NCI-H2029 (cell line): Measurements from ENCODE around the gene SPTBN2.
A peak's percentile ranks its signal among the peaks of the same experiment; 100 is the strongest.
"Not testable (repeated sequence)": the region's sequence is repeated elsewhere in the genome, so short reads cannot be mapped to it uniquely, and the experiment has no call there.

Source experiments
- DNase-seq: peaks from one replicate; lab custom pipeline; 2025; lab: John Stamatoyannopoulos, UW

Gene SPTBN2

DNA sequence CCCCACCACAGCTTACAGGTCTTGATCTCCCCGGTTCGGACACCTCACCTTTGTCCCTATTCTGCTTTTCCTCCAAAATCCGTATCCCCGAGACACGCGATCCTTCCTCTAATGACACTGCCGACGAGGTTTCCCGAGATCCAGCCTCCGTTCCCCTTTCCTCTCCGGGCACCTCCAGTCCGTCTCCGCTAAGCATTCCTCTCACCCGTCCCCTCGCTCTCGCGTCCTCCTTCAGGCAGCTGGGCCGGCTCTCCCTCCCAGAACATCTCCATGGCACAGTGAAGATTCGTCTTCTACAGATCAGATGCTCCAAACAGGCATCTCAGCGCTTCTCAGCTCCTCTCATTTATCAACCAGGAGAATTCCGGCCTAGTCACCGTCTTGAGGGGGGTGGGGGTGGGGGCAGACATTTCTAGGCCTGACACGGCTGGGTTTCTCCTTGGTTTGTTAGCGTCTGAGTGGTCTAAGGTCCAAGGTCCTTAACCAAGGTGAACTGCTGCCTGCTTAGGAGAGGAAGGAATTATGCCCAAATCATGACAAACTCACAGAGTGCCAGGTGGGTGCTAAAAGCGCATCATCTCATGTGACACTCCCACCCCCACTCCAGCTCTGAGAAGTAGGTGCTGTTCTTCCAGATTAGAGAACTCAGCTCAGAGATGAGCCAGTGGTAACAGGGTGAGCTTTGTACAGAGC is at the start of gene SPTBN2:
Gene SPTBN2 (minus strand): TSS at position 524 of the 693 bp plus-strand sequence. CDS start 7,976 bp downstream, outside the sequence.
- DNase-seq: no peak

DNA sequence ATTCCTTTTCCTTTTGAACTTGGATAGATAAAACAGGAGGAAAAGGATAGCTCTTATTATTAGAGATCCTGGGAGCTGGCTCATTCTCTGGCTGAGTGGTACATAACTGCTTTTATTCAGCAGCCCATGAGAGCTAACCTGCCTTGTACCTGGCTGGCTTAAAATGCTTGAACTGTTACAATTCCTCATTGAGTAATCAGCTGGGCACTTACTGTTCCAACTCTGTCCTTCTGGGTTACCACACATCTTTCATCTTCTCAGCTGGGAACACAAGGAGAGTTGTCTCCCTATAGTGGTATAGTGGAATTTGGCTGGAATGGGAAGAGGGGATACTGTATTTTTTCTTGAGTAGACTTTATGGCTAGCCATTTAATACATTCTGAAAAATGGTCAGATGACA is 39.8 kb upstream of the SPTBN2 start:
- DNase-seq: no peak

DNA sequence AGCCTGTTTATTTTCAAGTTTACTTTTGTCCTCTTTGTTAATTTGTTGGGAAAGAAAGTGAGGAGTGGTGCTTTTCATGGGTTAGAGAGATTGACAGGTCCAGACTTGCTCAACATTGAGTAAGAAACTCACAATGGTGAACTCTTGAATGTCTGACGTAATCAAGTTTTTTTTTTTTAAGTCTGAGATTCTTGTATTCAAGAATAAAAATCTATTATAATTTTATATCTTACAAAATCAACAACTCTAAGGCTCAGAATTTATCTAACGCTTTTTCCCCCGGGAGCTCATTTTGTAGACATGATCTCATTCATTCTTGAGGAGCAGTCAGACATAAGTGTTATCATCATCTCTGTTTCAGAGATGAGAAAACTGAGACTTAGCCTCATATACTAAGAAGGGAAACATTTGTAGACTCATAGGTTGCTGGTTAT is 39.1 kb upstream of the SPTBN2 start:
- DNase-seq: no peak

DNA sequence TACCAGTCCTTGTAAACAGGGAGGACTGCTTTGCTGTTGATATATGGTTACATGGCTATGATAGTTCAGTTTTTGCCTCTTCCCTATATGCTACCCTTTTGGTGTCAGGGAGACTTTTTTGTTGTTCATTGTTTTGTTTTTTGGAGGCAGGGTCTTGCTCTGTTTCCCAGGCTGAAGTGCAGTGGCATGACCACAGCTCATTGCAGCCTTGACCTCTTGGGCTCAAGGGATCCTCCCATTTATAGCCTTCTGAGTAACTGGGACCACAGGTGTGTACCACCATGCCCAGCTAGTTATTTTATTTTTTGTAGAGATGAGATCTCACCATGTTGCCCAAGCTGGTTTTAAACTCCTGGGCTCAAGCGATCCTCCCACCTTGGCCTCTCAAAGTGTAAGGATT is 38.6 kb upstream of the SPTBN2 start:
- DNase-seq: no peak

DNA sequence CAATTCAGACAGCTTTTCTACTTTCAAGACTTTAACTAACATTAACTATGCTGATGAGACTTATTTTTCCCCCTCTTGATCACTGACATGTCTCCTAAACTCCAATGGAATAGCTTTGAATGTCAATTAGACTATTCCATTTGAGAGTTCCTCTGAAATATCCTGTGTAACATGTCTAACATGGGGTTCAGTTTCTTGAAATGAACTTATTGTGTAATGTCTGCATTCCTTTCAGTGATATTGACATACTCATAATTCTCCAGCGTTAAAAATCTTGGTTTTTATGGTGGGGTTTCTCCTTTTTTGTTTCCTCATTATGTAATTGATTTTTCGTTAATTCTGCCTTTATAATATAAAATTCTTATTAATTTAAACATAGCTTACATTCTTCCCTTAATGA is 37.7 kb upstream of the SPTBN2 start:
- no peak for DNase-seq

DNA sequence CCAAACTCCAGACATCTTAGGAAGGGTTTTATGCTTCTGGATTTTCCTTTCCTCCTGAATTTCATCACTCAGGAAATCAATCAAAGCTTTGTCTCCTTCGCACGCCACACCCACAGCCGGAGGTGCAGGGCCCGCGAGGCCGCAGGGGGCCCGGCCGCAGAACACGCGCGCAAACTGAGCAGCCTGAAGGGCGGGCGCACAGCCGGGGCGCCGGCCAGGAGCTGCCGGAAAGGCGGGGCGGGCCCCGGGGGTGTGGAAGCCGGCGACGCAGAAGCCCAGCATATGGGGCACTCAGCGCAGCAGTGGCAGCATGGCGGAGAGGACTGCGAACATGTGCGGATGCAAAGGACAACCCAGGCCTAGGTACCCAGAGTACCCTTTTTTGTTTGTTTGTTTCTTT is 33.1 kb upstream of the SPTBN2 start:
- no peak for DNase-seq

DNA sequence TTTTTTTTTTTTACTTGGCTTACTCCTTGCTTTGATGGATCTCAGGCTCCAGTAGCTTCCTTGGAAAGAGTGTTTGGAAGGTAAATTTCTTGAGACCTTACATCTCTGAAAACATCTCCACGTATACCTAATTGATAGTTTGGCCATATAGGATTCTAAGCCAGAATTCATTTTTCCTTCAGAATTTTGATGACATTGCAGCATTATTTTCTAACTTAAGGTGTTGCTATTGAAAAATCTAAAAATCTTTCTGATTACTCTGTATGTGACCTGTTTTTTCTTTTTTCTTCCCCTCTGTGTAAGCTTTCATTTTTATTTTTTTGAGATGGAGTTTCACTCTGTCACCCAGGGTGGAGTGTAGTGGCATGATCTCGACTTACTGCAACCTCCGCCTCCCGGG is 23.1 kb upstream of the SPTBN2 start:
- no peak for DNase-seq

DNA sequence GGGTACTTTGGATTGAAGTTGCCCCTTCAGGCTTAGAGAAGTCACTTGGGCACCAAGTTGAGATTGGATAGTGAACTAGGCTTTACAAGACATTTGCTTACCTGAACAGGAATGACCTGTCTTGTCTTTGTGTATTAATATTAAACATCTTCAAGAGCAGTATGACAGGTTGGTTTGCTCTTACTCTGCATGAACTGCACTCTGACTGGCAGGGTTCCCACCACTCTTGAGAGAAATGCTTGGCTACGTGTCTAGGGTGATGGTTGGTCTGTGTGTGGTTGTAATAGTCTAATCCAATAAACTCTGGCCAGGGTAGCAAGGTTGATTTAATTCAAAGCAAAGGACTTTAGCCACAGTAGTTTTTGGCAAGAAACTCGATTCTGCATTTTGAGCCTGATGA is 20.1 kb upstream of the SPTBN2 start:
- DNase-seq: peak; percentile 89

DNA sequence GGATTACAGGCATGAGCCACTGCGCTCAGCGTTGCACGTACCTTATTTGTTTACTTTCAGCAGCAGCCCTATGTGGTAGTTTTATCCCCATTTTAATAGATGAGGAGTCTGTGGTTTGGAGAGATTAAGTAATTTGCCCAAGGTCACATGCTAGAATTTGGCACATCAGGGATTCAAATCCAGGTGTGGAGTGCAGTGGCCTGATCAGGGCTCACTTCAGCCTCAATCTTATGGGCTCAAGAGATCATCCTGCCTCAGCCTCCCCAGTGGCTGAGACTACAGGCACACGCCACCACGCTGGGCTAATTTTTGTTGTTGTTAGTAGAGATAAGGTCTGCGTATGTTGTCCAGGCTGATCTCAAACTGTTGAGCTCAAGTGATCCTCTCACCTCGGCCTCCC is 18.5 kb upstream of the SPTBN2 start:
- DNase-seq: no peak

DNA sequence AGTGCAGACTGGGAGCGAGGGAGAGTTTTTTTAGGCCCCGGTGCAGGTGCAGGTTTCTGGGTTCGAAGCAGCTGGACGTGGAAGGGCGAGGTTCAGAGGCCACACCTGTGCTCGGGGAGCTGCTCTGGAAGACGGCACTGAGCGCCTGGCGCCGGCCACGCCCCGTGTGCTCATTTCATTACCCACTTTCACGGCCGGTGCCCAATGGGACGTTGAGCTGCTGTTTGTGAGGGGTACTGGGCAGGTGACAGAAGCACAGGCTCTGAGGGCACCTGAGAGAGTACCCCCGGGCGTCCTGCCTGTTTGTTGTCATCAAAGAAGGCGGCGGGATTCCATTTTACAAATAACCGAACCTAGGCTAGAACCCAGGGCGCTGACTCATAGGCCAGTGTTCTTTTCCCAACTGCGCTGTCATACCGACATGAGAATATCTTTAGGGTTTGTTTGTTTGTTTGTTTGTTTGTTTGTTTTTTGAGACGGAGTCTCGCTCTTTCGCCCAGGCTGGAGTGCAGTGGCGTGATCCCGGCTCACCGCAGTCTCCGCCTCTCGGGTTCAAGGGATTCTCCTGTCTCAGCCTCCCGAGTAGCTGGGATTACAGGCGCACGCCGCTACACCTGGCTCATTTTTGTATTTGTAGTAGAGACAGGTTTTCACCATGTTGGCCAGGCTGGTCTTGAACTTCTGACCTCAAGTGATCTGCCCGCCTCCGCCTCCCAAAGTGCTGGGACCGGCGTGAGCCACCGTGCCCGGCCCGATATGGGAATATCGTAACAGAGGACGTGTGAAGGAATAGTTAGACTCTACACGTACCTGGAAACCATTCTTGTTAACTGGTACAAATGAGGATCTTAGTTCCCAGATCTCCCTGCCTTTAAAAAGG is 16.6 kb upstream of the SPTBN2 start:
- DNase-seq: peak; percentile 31

DNA sequence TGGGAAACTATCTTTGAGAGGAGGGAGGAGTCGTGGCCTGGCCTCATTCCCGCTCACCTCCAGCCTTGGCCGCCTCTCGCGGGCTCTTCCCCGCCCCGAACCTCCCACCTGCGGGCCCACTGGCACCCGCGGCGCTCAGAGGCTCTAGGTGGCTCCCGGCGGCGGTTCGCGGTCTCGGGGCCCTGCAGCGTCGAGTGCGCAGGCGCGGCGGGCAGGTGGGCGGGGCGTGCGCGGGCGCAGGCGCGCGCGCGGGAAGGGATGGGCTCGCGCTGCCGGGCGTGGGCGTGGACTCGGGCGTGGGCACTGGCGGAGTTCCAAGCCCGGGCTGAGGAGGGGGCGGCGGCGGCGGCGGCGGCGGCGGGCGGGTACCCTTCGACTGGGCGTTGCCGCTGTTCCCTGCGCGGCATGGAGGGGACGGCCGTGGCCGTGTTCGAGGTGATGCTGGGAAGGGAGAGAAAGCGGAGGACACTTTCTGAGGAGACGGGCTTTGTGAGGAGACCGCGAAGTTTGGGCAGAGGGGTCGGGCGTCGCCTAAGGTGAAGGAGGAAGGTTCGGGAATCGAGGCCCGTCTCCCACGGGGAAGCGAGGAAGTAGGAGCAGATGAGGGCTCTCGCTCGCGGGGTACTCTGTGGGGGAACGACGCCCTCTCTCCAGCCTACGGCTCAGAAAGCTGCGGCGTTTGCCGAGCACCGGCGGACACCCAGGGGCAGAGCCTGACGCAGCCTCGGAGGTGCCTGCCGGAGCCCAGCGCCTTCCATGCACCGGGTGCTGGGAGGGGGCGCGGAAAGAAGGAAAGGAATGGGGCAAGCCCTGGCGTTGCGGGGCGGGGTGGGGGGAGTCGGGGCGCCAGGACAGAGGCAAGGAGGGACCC is 15.7 kb upstream of the SPTBN2 start:
- peak; percentile 81 for DNase-seq

DNA sequence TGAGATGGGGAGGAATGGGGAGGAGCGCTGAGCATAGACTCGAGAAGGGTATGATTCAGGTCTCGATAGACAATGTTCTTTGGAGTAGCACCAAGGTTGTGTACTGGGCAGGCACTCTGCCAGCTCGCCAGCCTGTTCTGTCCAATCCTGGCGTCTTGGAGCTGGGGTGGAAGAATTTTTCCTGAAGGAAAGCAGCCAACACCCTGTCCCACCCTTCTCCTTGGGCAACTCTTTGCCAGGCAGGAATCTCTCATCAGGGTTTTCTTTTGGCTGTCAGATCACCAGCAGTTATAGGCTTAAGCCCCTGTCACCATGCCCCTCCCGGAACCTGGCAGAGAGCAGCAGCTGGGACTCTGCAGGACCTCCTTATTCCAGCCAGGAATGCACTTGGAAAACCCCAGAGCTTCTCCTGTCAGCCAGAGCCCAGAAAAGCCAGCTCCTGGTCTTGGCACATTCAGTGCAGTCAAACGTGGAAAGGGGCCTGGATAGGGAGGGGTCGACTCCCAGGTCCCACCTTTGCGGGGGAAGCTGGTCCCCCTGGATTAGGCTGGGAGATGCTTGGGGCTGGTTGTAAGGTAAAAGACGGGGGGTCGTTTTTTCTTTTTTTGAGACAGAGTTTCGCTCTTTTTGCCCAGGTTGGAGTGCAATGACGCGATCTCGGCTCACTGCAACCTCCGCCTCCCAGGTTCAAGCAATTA is 14.4 kb upstream of the SPTBN2 start:
- DNase-seq: no peak

DNA sequence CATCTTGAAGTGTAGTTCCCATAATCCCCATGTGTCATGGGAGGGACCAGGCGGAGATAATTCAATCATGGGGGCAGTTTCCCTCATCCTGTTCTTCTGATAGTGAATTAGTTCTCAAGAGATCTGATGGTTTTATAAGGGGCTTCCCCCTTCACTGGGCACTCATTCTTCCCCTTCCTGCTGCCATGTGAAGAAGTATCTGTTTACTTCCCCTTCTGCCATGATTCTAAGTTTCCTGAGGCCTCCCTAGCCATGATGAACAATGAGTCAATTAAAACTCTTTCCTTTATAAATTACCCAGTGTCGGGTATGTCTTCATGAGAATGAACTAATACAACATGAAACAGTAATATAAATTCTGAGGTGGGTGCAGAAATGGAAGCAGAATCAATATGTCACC is 12.1 kb upstream of the SPTBN2 start:
- no peak for DNase-seq

DNA sequence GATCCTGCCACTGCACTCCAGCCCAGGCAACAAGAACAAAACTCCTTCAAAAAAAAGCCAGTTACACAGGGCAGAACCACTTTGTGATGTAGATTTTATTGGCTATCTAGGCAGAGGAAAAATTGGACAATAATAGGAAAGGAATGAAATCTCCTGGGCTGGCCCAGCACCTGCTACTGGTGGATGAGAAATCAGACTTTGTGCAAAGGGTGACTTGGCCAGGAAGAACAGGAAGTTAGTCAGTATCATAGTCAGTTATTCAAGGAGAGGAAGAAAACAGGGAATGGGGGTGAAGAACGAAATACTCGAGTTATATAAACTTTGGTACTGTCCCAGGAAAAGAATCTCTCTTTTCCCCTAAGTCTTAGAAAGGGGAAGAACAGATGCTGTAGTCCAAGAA is 11.0 kb upstream of the SPTBN2 start:
- DNase-seq: no peak

DNA sequence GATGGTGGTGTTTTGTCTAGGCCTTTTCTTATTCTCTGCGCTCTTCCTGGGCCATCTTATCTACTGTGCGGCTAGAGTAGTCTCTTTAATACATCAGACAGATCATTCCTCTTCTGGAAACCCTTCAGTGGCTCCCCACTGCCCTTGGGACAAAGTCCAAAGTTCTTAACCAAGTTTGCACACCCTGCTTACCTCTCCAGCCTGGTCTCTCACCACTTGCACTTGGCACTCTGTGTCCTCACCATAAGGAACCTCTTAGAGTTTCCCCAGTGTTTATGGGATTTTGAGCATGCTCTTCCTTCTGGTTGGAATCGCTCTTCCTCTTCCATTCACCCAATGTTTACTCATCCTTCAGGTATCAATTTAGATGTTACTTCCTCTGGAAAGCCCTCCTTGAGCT is 5.2 kb upstream of the SPTBN2 start:
- DNase-seq: no peak

DNA sequence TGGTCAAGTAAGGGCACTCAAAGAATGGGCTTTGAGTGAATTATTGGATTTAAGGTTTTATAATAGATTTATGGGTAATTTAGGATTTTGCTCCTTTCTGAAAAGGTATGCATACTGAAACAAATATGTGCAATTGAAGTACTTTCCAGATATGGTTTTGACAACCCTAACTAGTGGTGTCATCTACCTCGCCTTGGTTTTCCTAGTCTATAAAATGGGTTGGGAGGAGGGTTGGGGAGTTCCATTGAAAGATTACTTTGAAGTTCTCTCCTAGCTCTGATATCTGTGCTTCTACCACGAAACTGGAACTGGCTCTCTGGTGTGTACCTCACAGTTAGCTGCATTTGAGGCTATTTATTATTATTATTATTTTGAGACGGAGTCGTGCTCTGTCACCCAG is 431 bp upstream of the SPTBN2 start:
- DNase-seq: no peak

DNA sequence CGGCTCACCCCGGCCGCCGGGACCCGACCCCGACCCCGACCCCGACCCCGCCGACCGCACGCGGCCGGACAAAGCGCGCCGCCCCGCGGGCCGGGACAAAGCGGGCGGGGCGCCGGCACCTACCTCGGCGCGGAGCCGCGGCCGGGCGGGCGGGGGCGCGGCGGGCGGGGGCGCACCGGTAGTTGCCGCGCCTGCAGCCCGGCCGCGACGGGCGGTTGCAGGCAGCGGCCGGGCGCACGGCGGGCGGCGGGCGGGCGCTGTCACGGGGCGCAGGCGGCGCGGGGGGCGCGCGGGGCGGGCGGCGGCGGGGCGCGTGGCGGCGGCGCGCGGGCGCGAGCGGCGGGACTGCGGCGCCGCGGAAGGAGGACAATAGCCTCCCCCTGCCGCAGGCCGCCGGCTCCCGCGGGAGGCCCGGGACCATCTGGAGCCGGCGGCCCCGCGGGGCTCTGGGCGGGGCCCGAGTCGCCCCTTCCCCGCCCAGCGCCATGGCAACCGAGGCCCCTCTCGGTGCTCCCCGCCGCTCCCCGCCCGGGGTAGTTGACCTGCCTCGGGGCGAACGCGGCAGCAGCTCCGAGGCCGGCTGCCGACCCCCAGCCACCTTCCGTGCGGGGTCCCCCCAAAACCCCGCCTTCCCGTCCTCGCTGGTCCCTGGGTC is 851 bp downstream of the SPTBN2 start:
- no peak for DNase-seq

DNA sequence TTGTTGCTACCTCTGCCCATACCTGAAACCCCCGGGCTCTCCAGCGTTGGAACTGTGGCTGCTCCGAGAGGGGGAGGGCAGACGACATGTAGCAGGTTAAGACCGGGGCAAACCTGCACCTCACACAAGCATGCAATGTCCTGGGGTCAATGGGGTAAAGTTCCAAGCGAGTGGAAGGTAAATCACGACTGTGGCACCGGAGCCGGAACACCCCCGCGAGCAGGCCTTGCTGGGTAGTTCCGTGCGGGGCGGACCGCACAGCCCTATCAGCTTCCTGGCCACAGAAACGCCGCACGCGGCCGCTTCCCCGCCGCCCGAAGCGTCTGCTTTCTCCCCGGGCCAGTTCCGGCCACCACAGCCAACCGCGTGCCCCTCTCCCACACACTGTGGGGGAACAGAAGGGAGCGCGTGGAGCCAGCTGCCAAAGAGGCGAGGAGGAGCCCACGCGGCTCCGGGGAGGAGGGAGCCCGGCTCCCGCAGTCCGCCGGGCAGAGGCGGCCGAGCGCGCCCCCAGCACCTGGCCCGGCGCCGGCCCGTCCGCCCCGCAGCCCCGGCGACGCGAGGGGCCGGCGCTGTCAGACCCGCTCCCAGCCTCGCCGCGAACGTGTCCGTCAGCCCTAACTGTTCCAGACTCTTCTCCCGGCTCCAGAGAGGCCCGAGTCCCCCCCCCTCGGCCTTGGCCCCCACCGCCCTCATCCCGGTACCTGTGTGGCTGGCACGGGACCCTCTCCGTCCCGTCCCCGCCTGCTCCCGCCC is 1.6 kb downstream of the SPTBN2 start:
- no peak for DNase-seq

DNA sequence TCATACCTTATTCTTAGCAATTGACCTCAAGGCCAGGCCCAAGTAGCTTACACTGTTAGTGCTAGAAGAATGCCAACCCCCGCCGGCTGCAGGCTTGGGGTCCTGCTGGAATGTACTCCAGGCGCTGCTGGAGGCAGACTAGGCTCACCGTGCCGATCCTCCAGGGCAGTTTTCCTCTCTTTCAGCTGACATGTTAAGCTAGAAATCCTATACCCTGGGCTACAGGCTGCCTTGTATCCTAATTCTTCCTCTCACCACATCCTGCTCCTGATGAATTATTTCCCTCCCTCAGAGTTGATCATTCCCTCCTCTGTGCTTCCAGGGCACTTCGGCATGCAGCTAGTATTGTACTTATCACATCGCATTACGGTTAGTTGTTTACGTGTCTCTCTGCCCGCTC is 3.4 kb downstream of the SPTBN2 start:
- no peak for DNase-seq

DNA sequence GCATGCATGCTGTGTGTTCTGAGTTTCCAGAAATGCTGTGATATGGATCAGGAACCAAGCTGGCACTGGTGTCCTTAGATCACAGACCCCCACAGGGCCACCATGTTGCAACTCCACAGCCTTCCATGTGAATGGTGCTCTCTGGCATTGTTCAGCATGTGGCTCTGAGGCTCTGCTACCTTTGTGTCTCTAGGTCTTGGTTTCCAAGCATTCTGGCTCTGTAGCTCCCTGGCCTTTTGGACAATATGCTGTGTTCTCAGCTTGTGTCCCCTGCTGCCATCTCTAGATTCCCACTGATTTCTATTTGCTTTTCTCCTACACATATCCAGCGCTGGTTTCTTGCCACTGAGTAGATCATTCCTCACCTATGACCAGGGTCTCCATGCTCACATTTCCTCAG is 3.9 kb downstream of the SPTBN2 start:
- DNase-seq: no peak

DNA sequence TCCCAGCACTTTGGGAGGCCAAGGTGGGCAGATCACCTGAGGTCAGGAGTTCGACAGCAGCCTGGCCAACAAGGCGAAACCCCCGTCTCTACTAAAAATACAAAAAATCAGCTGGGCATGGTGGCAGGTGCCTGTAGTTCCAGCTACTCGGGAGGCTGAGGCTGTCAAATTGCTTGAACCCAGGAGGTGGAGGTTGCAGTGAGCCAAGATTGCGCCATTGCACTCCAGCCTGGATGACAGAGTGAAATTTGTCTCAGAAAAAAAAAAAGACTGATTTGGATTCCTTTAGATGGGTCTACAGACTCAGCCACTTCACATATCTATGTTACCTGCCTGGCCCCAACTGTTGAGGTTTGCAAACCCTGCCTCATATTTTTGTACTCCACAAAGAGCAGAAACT is 4.8 kb downstream of the SPTBN2 start:
- not testable (repeated sequence) for DNase-seq
